ENCODE results near the gene NFIL3.

GRCh38 chr9:91395106-91395552, 28.5 kb downstream of the NFIL3 start:
- TF ChIP-seq CTCF (IDR thresholded peaks at IDR 0.05; ENCODE audit: control extremely low read depth in 1 of 3, insufficient read depth in 1 of 3, low read depth in 1 of 3, low read length in 3 of 3) = no peak
- TF ChIP-seq HDAC6 (IDR thresholded peaks at IDR 0.05; ENCODE audit: low read depth, low read length) = no peak
- TF ChIP-seq POLR2AphosphoS5 (IDR thresholded peaks at IDR 0.05; ENCODE audit: low read depth, low read length) = no peak
- no peak for TF ChIP-seq TAF1 (IDR thresholded peaks at IDR 0.05; ENCODE audit: low read depth, low read length)
- TF ChIP-seq CEBPB (IDR thresholded peaks at IDR 0.05; ENCODE audit: low read depth, low read length) = no peak
- no peak for TF ChIP-seq POLR2A (IDR thresholded peaks at IDR 0.05; ENCODE audit: control extremely low read depth in 1 of 2, low read depth in 2 of 2, low read length in 2 of 2)
- no peak for TF ChIP-seq JUN (IDR thresholded peaks at IDR 0.05; ENCODE audit: low read depth, low read length)
- no peak for TF ChIP-seq ZNF274 (IDR thresholded peaks at IDR 0.05; ENCODE audit: borderline replicate concordance, extremely low read depth, low read length)
- no peak for TF ChIP-seq E2F6 (IDR thresholded peaks at IDR 0.05)
- TF ChIP-seq SRF (IDR thresholded peaks at IDR 0.05; ENCODE audit: low read depth, low read length) = no peak
- no peak for TF ChIP-seq RBBP5 (IDR thresholded peaks at IDR 0.05; ENCODE audit: borderline replicate concordance, low read depth, low read length)
- no peak for TF ChIP-seq SP1 (IDR thresholded peaks at IDR 0.05; ENCODE audit: low read depth, low read length)
- TF ChIP-seq EZH2 (IDR thresholded peaks at IDR 0.05; ENCODE audit: low read depth, low read length, severe bottlenecking) = no peak

Measured in H1 (cell line).